GM23338 (cell line): Measurements from ENCODE around the gene KIAA0586. TPM values are rescaled to one million over a fixed set of nuclear protein-coding genes. Genes with fewer than 3 reads are reported as not detected.

Source experiments
- ATAC-seq: fragments of 200-7000 bp; cut with Tn5 transposase; 3 replicates; pipeline ENCODE4 v1.9.1; 2020
- DNase-seq: peaks from one replicate; pipeline ENCODE4 v3.0.0-alpha.2; 2015; ENCODE audit warnings: low spot score
- H2AFZ ChIP-seq: fragments of 200-600 bp; sonication (generic); 2 replicates; pipeline ENCODE4 v1.8.0; 2016; ENCODE audit warnings: antibody characterized with exemption, mild to moderate bottlenecking, moderate library complexity
- H3F3A ChIP-seq: fragments of 200-600 bp; sonication (generic); replicated peaks from 2 replicates; pipeline ENCODE4 v1.8.0; 2017; ENCODE audit warnings: antibody characterized with exemption, mixed run types, low read depth
- H3K27ac ChIP-seq: fragments of 200-600 bp; sonication (generic); 2 replicates; pipeline ENCODE4 v1.6.1; 2016; ENCODE audit warnings: low read depth
- H3K27me3 ChIP-seq: fragments of 200-600 bp; sonication (generic); 2 replicates; pipeline ENCODE4 v1.8.0; 2016; ENCODE audit warnings: mild to moderate bottlenecking, mixed run types, moderate library complexity; ENCODE audit not compliant: insufficient read depth
- H3K36me3 ChIP-seq: fragments of 200-600 bp; sonication (generic); 2 replicates; pipeline ENCODE4 v1.8.0; 2016; ENCODE audit warnings: mild to moderate bottlenecking; ENCODE audit not compliant: insufficient read depth
- H3K4me1 ChIP-seq: fragments of 200-600 bp; sonication (generic); 2 replicates; pipeline ENCODE4 v1.8.0; 2016; ENCODE audit warnings: mild to moderate bottlenecking, moderate library complexity; ENCODE audit not compliant: insufficient read depth
- H3K4me2 ChIP-seq: fragments of 200-600 bp; sonication (generic); 2 replicates; pipeline ENCODE4 v1.7.1; 2017; ENCODE audit warnings: mixed run types
- H3K4me3 ChIP-seq: fragments of 200-600 bp; sonication (generic); 2 replicates; pipeline ENCODE4 v1.6.1; 2016; ENCODE audit warnings: mixed run types
- H3K79me2 ChIP-seq: fragments of 200-600 bp; sonication (generic); replicated peaks from 2 replicates; pipeline ENCODE4 v1.8.0; 2017; ENCODE audit warnings: mild to moderate bottlenecking; ENCODE audit not compliant: insufficient read depth
- H3K9me2 ChIP-seq: fragments of 200-600 bp; sonication (generic); 2 replicates; pipeline ENCODE4 v1.8.0; 2017; ENCODE audit not compliant: insufficient read depth
- H4K20me1 ChIP-seq: fragments of 200-600 bp; sonication (generic); replicated peaks from 2 replicates; pipeline ENCODE4 v1.8.0; 2017; ENCODE audit warnings: mild to moderate bottlenecking; ENCODE audit not compliant: insufficient read depth
- H3K27ac Mint-ChIP-seq: 2 replicates; pipeline ENCODE4 v1.8.0; 2020; ENCODE audit warnings: inconsistent platforms, mild to moderate bottlenecking, moderate library complexity, mixed read lengths
- H3K27me3 Mint-ChIP-seq: 3 replicates; pipeline ENCODE4 v1.8.0; 2022; ENCODE audit warnings: low read depth, mild to moderate bottlenecking, moderate library complexity, mixed read lengths, inconsistent platforms; ENCODE audit not compliant: insufficient read depth, poor library complexity
- H3K36me3 Mint-ChIP-seq: 3 replicates; pipeline ENCODE4 v1.8.0; 2021; ENCODE audit warnings: low read depth, mild to moderate bottlenecking, inconsistent platforms, moderate library complexity, mixed read lengths
- H3K4me1 Mint-ChIP-seq: 3 replicates; pipeline ENCODE4 v1.8.0; 2020; ENCODE audit warnings: mild to moderate bottlenecking, inconsistent platforms, mixed read lengths
- H3K4me3 Mint-ChIP-seq: 3 replicates; pipeline ENCODE4 v1.8.0; 2021; ENCODE audit warnings: moderate library complexity, mild to moderate bottlenecking, inconsistent platforms, mixed read lengths
- H3K9me3 Mint-ChIP-seq: 3 replicates; pipeline ENCODE4 v1.8.0; 2020; ENCODE audit warnings: moderate library complexity, mild to moderate bottlenecking, inconsistent platforms, mixed read lengths
- CREB1 ChIP-seq: fragments of 250-450 bp; sonication (Bioruptor Pico); IDR thresholded peaks from 2 replicates; pipeline ENCODE4 v1.5.0; 2020; ENCODE audit warnings: low read depth, mild to moderate bottlenecking, moderate library complexity
- EZH2phosphoT487 ChIP-seq: fragments of 200-600 bp; sonication (generic); IDR thresholded peaks from one replicate; pipeline ENCODE4 v1.8.1; 2018; ENCODE audit warnings: antibody characterized with exemption; ENCODE audit not compliant: unreplicated experiment
- POLR2AphosphoS5 ChIP-seq: IDR thresholded peaks from 2 replicates; pipeline ENCODE4 v1.6.1; 2016; ENCODE audit warnings: antibody characterized with exemption, low read depth
- STAT1 ChIP-seq: IDR thresholded peaks from one replicate; pipeline ENCODE4 v1.6.1; 2016; ENCODE audit warnings: antibody characterized with exemption; ENCODE audit not compliant: unreplicated experiment
- ZNF331 ChIP-seq: fragments of 250-450 bp; sonication (Bioruptor Pico); IDR thresholded peaks from 2 replicates; pipeline ENCODE4 v1.5.0; 2020; ENCODE audit warnings: low read depth, mild to moderate bottlenecking, moderate library complexity
- polyA plus RNA-seq: library from polyadenylated mRNA; unstranded; fragments of >200 nt; fragmentation: Nextera tagmentation; extraction: Ambion mirVana; gene quantifications from 2 replicates; pipeline ENCODE4 v1.2.1, GENCODE V29; 2016
- total RNA-seq: library from RNA; depleted of rRNA; stranded (reverse); fragments of >200 nt; shearing (Covaris generic); gene quantifications from 2 replicates; pipeline ENCODE4 v1.2.3, GENCODE V29; 2014
- TF ChIP-seq, protein P1 (sequence below): fragments of 250-450 bp; sonication (Bioruptor Pico); IDR thresholded peaks from 2 replicates; pipeline ENCODE4 v1.5.0; 2020; ENCODE audit warnings: mild to moderate bottlenecking, moderate library complexity
- TF ChIP-seq, protein P2 (sequence below): IDR thresholded peaks from 2 replicates; pipeline ENCODE4 v1.6.1; 2016; ENCODE audit warnings: antibody characterized with exemption
- TF ChIP-seq, protein P3 (sequence below): IDR thresholded peaks from one replicate; pipeline ENCODE4 v1.6.1; 2018; ENCODE audit warnings: antibody characterized with exemption; ENCODE audit not compliant: unreplicated experiment

KIAA0586 gene
- total and polyA plus RNA-seq, 2 experiments from 2014 or later, result 22.2 to 23.7 TPM

DNA sequence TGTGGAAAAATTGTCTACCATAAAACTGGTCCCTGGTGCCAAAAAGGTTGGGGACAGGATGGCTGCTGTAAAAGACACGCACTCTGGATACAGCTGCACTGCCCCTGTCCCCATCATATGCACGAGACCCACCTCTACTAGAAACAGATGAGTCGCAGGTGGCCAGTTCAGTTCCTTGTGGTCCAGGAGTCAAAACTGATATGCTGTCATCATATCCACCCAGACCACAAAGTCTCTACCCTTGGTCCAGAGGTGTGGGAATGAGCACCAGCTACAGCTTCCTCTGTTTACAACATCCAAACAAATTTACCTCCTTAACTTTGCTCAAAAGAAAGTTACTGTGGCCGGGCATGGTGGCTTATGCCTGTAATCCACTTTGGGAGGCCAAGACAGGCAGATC lies 166.5 kb downstream of the KIAA0586 start (continued):
- TF ChIP-seq, protein P1, sequence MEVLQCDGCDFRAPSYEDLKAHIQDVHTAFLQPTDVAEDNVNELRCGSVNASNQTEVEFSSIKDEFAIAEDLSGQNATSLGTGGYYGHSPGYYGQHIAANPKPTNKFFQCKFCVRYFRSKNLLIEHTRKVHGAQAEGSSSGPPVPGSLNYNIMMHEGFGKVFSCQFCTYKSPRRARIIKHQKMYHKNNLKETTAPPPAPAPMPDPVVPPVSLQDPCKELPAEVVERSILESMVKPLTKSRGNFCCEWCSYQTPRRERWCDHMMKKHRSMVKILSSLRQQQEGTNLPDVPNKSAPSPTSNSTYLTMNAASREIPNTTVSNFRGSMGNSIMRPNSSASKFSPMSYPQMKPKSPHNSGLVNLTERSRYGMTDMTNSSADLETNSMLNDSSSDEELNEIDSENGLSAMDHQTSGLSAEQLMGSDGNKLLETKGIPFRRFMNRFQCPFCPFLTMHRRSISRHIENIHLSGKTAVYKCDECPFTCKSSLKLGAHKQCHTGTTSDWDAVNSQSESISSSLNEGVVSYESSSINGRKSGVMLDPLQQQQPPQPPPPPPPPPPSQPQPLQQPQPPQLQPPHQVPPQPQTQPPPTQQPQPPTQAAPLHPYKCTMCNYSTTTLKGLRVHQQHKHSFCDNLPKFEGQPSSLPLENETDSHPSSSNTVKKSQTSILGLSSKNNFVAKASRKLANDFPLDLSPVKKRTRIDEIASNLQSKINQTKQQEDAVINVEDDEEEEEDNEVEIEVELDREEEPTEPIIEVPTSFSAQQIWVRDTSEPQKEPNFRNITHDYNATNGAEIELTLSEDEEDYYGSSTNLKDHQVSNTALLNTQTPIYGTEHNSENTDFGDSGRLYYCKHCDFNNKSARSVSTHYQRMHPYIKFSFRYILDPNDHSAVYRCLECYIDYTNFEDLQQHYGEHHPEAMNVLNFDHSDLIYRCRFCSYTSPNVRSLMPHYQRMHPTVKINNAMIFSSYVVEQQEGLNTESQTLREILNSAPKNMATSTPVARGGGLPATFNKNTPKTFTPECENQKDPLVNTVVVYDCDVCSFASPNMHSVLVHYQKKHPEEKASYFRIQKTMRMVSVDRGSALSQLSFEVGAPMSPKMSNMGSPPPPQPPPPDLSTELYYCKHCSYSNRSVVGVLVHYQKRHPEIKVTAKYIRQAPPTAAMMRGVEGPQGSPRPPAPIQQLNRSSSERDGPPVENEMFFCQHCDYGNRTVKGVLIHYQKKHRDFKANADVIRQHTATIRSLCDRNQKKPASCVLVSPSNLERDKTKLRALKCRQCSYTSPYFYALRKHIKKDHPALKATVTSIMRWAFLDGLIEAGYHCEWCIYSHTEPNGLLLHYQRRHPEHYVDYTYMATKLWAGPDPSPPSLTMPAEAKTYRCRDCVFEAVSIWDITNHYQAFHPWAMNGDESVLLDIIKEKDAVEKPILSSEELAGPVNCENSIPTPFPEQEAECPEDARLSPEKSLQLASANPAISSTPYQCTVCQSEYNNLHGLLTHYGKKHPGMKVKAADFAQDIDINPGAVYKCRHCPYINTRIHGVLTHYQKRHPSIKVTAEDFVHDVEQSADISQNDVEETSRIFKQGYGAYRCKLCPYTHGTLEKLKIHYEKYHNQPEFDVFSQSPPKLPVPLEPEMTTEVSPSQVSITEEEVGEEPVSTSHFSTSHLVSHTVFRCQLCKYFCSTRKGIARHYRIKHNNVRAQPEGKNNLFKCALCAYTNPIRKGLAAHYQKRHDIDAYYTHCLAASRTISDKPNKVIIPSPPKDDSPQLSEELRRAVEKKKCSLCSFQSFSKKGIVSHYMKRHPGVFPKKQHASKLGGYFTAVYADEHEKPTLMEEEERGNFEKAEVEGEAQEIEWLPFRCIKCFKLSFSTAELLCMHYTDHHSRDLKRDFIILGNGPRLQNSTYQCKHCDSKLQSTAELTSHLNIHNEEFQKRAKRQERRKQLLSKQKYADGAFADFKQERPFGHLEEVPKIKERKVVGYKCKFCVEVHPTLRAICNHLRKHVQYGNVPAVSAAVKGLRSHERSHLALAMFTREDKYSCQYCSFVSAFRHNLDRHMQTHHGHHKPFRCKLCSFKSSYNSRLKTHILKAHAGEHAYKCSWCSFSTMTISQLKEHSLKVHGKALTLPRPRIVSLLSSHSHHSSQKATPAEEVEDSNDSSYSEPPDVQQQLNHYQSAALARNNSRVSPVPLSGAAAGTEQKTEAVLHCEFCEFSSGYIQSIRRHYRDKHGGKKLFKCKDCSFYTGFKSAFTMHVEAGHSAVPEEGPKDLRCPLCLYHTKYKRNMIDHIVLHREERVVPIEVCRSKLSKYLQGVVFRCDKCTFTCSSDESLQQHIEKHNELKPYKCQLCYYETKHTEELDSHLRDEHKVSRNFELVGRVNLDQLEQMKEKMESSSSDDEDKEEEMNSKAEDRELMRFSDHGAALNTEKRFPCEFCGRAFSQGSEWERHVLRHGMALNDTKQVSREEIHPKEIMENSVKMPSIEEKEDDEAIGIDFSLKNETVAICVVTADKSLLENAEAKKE (CRISPR knock-in tag), result no peak
- no peak for TF ChIP-seq ZNF331 (CRISPR knock-in tag)
- TF ChIP-seq, protein P2, sequence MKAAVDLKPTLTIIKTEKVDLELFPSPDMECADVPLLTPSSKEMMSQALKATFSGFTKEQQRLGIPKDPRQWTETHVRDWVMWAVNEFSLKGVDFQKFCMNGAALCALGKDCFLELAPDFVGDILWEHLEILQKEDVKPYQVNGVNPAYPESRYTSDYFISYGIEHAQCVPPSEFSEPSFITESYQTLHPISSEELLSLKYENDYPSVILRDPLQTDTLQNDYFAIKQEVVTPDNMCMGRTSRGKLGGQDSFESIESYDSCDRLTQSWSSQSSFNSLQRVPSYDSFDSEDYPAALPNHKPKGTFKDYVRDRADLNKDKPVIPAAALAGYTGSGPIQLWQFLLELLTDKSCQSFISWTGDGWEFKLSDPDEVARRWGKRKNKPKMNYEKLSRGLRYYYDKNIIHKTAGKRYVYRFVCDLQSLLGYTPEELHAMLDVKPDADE, result no peak
- TF ChIP-seq EZH2phosphoT487, result no peak
- TF ChIP-seq POLR2AphosphoS5, result no peak

DNA sequence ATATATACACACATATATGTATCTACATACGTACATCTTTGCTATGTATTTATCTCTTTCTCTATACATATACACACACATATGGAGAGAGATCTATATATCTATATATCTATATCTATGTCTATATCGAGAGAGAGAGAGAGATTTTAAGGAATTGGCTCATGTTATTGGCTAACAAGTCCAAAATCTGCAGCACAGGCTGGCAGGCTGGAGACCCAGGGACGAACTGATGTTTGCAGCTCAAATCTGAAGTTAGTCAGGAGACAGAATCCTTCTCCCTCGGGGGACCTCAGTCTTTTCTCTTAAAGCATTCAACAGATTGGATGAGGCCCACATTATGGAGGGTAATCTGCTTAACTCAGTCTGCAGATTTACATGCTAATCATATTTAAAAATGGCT lies 169.5 kb downstream of the KIAA0586 start:
- H3K27ac Mint-ChIP-seq, result no peak overlapping the region
- Histone ChIP-seq H3K4me1 (peaks cover 18% of the 10 kb centered on the region), H3K9me2 (peaks cover 6% of the 10 kb centered on the region), H2AFZ (no peak overlapping the region), H3K36me3 (no peaks in the 10 kb centered on the region), H3K4me2 (no peak overlapping the region), H3K27me3 (no peaks in the 10 kb centered on the region), H3F3A (no peaks in the 10 kb centered on the region), H3K4me3 (no peak overlapping the region), H3K27ac (no peak overlapping the region), H4K20me1 (no peaks in the 10 kb centered on the region), H3K79me2 (no peaks in the 10 kb centered on the region)
- no peaks in the 10 kb centered on the region for H3K9me3 Mint-ChIP-seq
- DNase-seq (no peak), ATAC-seq (no peak)
- H3K36me3 Mint-ChIP-seq, result no peaks in the 10 kb centered on the region
- no peak overlapping the region for H3K4me3 Mint-ChIP-seq
- peaks cover 8% of the 10 kb centered on the region for H3K27me3 Mint-ChIP-seq
- H3K4me1 Mint-ChIP-seq, result peaks cover 21% of the 10 kb centered on the region
- TF ChIP-seq POLR2AphosphoS5 (no peak), STAT1 (no peak), ZNF331 (CRISPR knock-in tag) (no peak), CREB1 (CRISPR knock-in tag) (no peak)
- TF ChIP-seq, protein P2, result no peak
- TF ChIP-seq, protein P3, sequence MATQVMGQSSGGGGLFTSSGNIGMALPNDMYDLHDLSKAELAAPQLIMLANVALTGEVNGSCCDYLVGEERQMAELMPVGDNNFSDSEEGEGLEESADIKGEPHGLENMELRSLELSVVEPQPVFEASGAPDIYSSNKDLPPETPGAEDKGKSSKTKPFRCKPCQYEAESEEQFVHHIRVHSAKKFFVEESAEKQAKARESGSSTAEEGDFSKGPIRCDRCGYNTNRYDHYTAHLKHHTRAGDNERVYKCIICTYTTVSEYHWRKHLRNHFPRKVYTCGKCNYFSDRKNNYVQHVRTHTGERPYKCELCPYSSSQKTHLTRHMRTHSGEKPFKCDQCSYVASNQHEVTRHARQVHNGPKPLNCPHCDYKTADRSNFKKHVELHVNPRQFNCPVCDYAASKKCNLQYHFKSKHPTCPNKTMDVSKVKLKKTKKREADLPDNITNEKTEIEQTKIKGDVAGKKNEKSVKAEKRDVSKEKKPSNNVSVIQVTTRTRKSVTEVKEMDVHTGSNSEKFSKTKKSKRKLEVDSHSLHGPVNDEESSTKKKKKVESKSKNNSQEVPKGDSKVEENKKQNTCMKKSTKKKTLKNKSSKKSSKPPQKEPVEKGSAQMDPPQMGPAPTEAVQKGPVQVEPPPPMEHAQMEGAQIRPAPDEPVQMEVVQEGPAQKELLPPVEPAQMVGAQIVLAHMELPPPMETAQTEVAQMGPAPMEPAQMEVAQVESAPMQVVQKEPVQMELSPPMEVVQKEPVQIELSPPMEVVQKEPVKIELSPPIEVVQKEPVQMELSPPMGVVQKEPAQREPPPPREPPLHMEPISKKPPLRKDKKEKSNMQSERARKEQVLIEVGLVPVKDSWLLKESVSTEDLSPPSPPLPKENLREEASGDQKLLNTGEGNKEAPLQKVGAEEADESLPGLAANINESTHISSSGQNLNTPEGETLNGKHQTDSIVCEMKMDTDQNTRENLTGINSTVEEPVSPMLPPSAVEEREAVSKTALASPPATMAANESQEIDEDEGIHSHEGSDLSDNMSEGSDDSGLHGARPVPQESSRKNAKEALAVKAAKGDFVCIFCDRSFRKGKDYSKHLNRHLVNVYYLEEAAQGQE, result no peak
